HL-60 (cell line): ENCODE measurements around the gene TFR2.

ENCODE experiments used
- CTCF ChIP-seq: IDR thresholded peaks from one replicate; pipeline ENCODE4 v1.5.1; 2011; ENCODE audit warnings: low read length, control low read depth, inconsistent platforms; ENCODE audit not compliant: insufficient read depth
- GABPA ChIP-seq: IDR thresholded peaks from 2 replicates; pipeline ENCODE4 v1.6.1; 2012; ENCODE audit warnings: low read depth
- POLR2AphosphoS5 ChIP-seq: IDR thresholded peaks from 2 replicates; pipeline ENCODE4 v1.6.1; 2012; ENCODE audit warnings: low read depth
- REST ChIP-seq: IDR thresholded peaks from 2 replicates; pipeline ENCODE4 v1.6.1; 2012; ENCODE audit warnings: low read depth; ENCODE audit not compliant: insufficient replicate concordance

- TF ChIP-seq CTCF (no peak), POLR2AphosphoS5 (no peak), REST (no peak), GABPA (no peak)
Observed at GRCh38 chr7:100591596-100591995, 49.8 kb downstream of the TFR2 start.
